Cardiac ventricle fibroblast (primary cell): ENCODE measurements around the gene IMPA2. TPM values are rescaled to one million over a fixed set of nuclear protein-coding genes. Genes with fewer than 3 reads are reported as not detected.

Experiments
- total RNA-seq: library from RNA; depleted of rRNA; stranded (reverse); fragments of >200 nt; gene quantifications from 2 replicates; pipeline ENCODE4 v1.2.3, GENCODE V29; 2015

The IMPA2 gene
- total RNA-seq: 11.4 and 16.2 TPM in 2 replicates

DNA sequence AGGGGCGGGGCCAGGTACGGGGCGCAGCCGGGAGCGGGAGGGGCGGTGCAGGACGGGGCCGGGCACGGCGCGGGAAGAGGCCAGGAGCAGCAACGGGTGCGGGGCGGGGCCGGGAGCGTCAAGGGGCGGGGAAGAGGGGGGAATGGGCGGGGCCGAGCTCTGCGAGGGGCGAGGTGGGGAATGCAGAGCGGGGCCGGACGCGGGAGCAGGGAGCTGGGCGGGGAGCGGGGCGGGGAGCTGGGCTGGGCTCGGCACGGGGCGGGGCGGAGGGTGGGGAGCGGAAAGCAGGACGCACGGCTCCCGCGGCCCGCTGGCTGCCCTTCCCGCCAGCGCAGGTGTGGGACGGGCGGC is at the start of gene IMPA2:
TSS of gene IMPA2 (plus strand) at position 316 of the 351 bp plus-strand sequence. CDS start 163 bp downstream, outside the sequence.

Other genes starting within 250 kb of the IMPA2 start
- 33.3 and 38.2 TPM in 2 replicates for gene CHMP1B, start 130.1 kb upstream of the IMPA2 start, total RNA-seq
- gene MPPE1, start 73.2 kb upstream of the IMPA2 start, total RNA-seq: 28.7 and 28.8 TPM in 2 replicates
- gene ANKRD62, start 112.3 kb downstream of the IMPA2 start, total RNA-seq: not detected in 2 replicates